Trophoblast cell (in vitro differentiated cells and primary cell): ENCODE measurements around the gene TCF23.

ENCODE experiments used
- DNase-seq, 2 donors: peaks; one replicate each; pipeline ENCODE4 v3.0.0-alpha.2; 2016
- H2AFZ ChIP-seq: 2 replicates; pipeline ENCODE4 v1.6.1; 2013; ENCODE audit warnings: low read length, moderate library complexity, mild to moderate bottlenecking; ENCODE audit not compliant: insufficient read depth, poor library complexity
- H2AK5ac ChIP-seq: 2 replicates; pipeline ENCODE4 v1.6.1; 2013; ENCODE audit warnings: mild to moderate bottlenecking, low read length
- H2BK120ac ChIP-seq: 2 replicates; pipeline ENCODE4 v1.6.1; 2013; ENCODE audit warnings: low read length, mild to moderate bottlenecking, moderate library complexity; ENCODE audit not compliant: insufficient read depth, poor library complexity
- H2BK12ac ChIP-seq: 2 replicates; pipeline ENCODE4 v1.6.1; 2013; ENCODE audit warnings: mild to moderate bottlenecking, low read length, moderate library complexity
- H2BK5ac ChIP-seq: 2 replicates; pipeline ENCODE4 v1.6.1; 2013; ENCODE audit warnings: low read length, low read depth, moderate library complexity, mild to moderate bottlenecking; ENCODE audit not compliant: poor library complexity
- H3K14ac ChIP-seq: 2 replicates; pipeline ENCODE4 v1.6.1; 2013; ENCODE audit warnings: mild to moderate bottlenecking, low read length
- H3K18ac ChIP-seq: 2 replicates; pipeline ENCODE4 v1.6.1; 2013; ENCODE audit warnings: mild to moderate bottlenecking, low read length
- H3K23ac ChIP-seq: 2 replicates; pipeline ENCODE4 v1.6.1; 2013; ENCODE audit warnings: low read length
- H3K27ac ChIP-seq: 2 replicates; pipeline ENCODE4 v1.5.1; 2013; ENCODE audit warnings: low read depth, mild to moderate bottlenecking, inconsistent platforms, low read length, moderate library complexity
- H3K27me3 ChIP-seq: 2 replicates; pipeline ENCODE4 v1.6.1; 2013; ENCODE audit warnings: inconsistent platforms, mild to moderate bottlenecking, low read length, moderate library complexity; ENCODE audit not compliant: insufficient read depth
- H3K36me3 ChIP-seq, 2 experiments: 1 replicate in 1 of 2; 2 replicates in 1 of 2; pipeline ENCODE4 v1.6.1; 2013; ENCODE audit warnings: low read length in 2 of 2, mild to moderate bottlenecking in 2 of 2, moderate library complexity in 1 of 2; ENCODE audit not compliant: insufficient read depth in 2 of 2, control insufficient read depth in 1 of 2
- H3K4ac ChIP-seq: 2 replicates; pipeline ENCODE4 v1.6.1; 2013; ENCODE audit warnings: low read depth, mild to moderate bottlenecking, low read length, moderate library complexity
- H3K4me1 ChIP-seq, 2 experiments: 1 replicate in 1 of 2; 2 replicates in 1 of 2; pipeline ENCODE4 v1.6.1; 2013; ENCODE audit warnings: low read length in 2 of 2, mild to moderate bottlenecking in 2 of 2, moderate library complexity in 1 of 2; ENCODE audit not compliant: insufficient read depth in 2 of 2, control insufficient read depth in 1 of 2
- H3K4me2 ChIP-seq: 2 replicates; pipeline ENCODE4 v1.6.1; 2013; ENCODE audit warnings: inconsistent platforms, mild to moderate bottlenecking, low read length, moderate library complexity
- H3K4me3 ChIP-seq: 2 replicates; pipeline ENCODE4 v1.5.1; 2013; ENCODE audit warnings: mild to moderate bottlenecking, low read depth, low read length, inconsistent platforms
- H3K79me1 ChIP-seq: one replicate; pipeline ENCODE4 v1.6.1; 2013; ENCODE audit warnings: low read length
- H3K79me2 ChIP-seq: 2 replicates; pipeline ENCODE4 v1.6.1; 2013; ENCODE audit warnings: low read length, mild to moderate bottlenecking; ENCODE audit not compliant: control insufficient read depth, insufficient read depth, poor library complexity
- H3K9ac ChIP-seq: 2 replicates; pipeline ENCODE4 v1.6.1; 2013; ENCODE audit warnings: mild to moderate bottlenecking, low read length
- H3K9me3 ChIP-seq: 2 replicates; pipeline ENCODE4 v1.6.1; 2013; ENCODE audit warnings: low read depth, mild to moderate bottlenecking, control low read depth, inconsistent platforms, low read length; ENCODE audit not compliant: insufficient read depth
- H4K12ac ChIP-seq: 2 replicates; pipeline ENCODE4 v1.6.1; 2013; ENCODE audit warnings: low read depth, mild to moderate bottlenecking, low read length, moderate library complexity
- H4K8ac ChIP-seq: 2 replicates; pipeline ENCODE4 v1.6.1; 2013; ENCODE audit warnings: low read depth, mild to moderate bottlenecking, low read length, moderate library complexity
- H4K91ac ChIP-seq: one replicate; pipeline ENCODE4 v1.6.1; 2013; ENCODE audit warnings: low read depth, mild to moderate bottlenecking, low read length, moderate library complexity
- WGBS: extraction: QIAGEN DNeasy Blood & Tissue Kit; methylation state at CpG from one replicate; pipeline ENCODE4 v1.1.7; 2013; ENCODE audit warnings: missing lambda C conversion rate; ENCODE audit not compliant: insufficient read length, insufficient coverage; ENCODE audit errors: extremely low coverage; 5-methylcytosine and 5-hydroxymethylcytosine counted together

TCF23 gene

GRCh38 chr2:27147935-27148334 is 869 bp upstream of the TCF23 start:
- Histone ChIP-seq H3K27ac (no peak overlapping the region), H3K4me1 (peaks cover 0 to 4% of the 10 kb centered on the region in 2 experiments), H2AK5ac (no peak overlapping the region), H3K23ac (no peak overlapping the region), H4K8ac (no peak overlapping the region), H3K4ac (no peak overlapping the region), H3K9ac (no peak overlapping the region), H3K79me2 (no peaks in the 10 kb centered on the region), H2BK12ac (no peak overlapping the region), H3K36me3 (no peaks in the 10 kb centered on the region), H3K14ac (no peak overlapping the region), H2BK5ac (no peak overlapping the region), H2AFZ (no peak overlapping the region), H3K4me3 (no peak overlapping the region), H4K91ac (no peak overlapping the region), H2BK120ac (no peak overlapping the region), H3K9me3 (no peaks in the 10 kb centered on the region), H3K79me1 (no peaks in the 10 kb centered on the region), H4K12ac (no peak overlapping the region), H3K27me3 (no peaks in the 10 kb centered on the region), H3K18ac (no peak overlapping the region), H3K4me2 (no peak overlapping the region)
- no peak for DNase-seq
- no CpG with 5 or more reads among the region's 8 CpGs for WGBS

- no peak overlapping the region for H3K9ac ChIP-seq
- no peak overlapping the region for H3K23ac ChIP-seq
- H4K8ac ChIP-seq: no peak overlapping the region
- H2BK12ac ChIP-seq: no peak overlapping the region
- H3K36me3 ChIP-seq: no peaks in the 10 kb centered on the region
- no peaks in the 10 kb centered on the region for H3K79me2 ChIP-seq
- H4K12ac ChIP-seq: no peak overlapping the region
- H3K9me3 ChIP-seq: no peaks in the 10 kb centered on the region
- no peak overlapping the region for H2BK120ac ChIP-seq
- no peak overlapping the region for H3K4me3 ChIP-seq
- H3K4ac ChIP-seq: no peak overlapping the region
- H3K79me1 ChIP-seq: no peaks in the 10 kb centered on the region
- no peak overlapping the region for H4K91ac ChIP-seq
- no peaks in the 10 kb centered on the region for H3K27me3 ChIP-seq
- DNase-seq: no peak
- H2AFZ ChIP-seq: no peak overlapping the region
- no peak overlapping the region for H2BK5ac ChIP-seq
- no peak overlapping the region for H2AK5ac ChIP-seq
- H3K4me2 ChIP-seq: no peak overlapping the region
- H3K18ac ChIP-seq: no peak overlapping the region
- no peak overlapping the region for H3K14ac ChIP-seq
- WGBS: no CpG with 5 or more reads among the region's 29 CpGs
- H3K4me1 ChIP-seq: peaks cover 0 to 4% of the 10 kb centered on the region in 2 experiments
- no peak overlapping the region for H3K27ac ChIP-seq
Observed at GRCh38 chr2:27149570-27150405, 984 bp downstream of the TCF23 start.

GRCh38 chr2:27150639-27151230 is 1.9 kb downstream of the TCF23 start:
- no peaks in the 10 kb centered on the region for H3K79me2 ChIP-seq
- no peak overlapping the region for H2BK5ac ChIP-seq
- no peaks in the 10 kb centered on the region for H3K27me3 ChIP-seq
- no peak overlapping the region for H2AFZ ChIP-seq
- no peaks in the 10 kb centered on the region for H3K79me1 ChIP-seq
- no peak overlapping the region for H3K4me2 ChIP-seq
- H3K9me3 ChIP-seq: no peaks in the 10 kb centered on the region
- H3K4me1 ChIP-seq: peaks cover 0 to 4% of the 10 kb centered on the region in 2 experiments
- no peak overlapping the region for H3K4ac ChIP-seq
- H4K91ac ChIP-seq: no peak overlapping the region
- no CpG with 5 or more reads among the region's 8 CpGs for WGBS
- no peak overlapping the region for H3K9ac ChIP-seq
- H2BK12ac ChIP-seq: no peak overlapping the region
- H3K23ac ChIP-seq: no peak overlapping the region
- H3K36me3 ChIP-seq: no peaks in the 10 kb centered on the region
- H3K4me3 ChIP-seq: no peak overlapping the region
- no peak overlapping the region for H2AK5ac ChIP-seq
- H4K8ac ChIP-seq: no peak overlapping the region
- no peak overlapping the region for H2BK120ac ChIP-seq
- H3K27ac ChIP-seq: no peak overlapping the region
- no peak overlapping the region for H4K12ac ChIP-seq
- no peak overlapping the region for H3K14ac ChIP-seq
- DNase-seq: no peak
- H3K18ac ChIP-seq: no peak overlapping the region

- no peak overlapping the region for H3K27ac ChIP-seq
- no peak overlapping the region for H4K12ac ChIP-seq
- peaks cover 0 to 4% of the 10 kb centered on the region in 2 experiments for H3K4me1 ChIP-seq
- H3K4ac ChIP-seq: no peak overlapping the region
- H3K4me2 ChIP-seq: no peak overlapping the region
- H3K36me3 ChIP-seq: no peaks in the 10 kb centered on the region
- H2AK5ac ChIP-seq: no peak overlapping the region
- H3K27me3 ChIP-seq: no peaks in the 10 kb centered on the region
- no peak overlapping the region for H3K4me3 ChIP-seq
- no peak overlapping the region for H3K23ac ChIP-seq
- H3K79me2 ChIP-seq: no peaks in the 10 kb centered on the region
- no peak overlapping the region for H2BK5ac ChIP-seq
- no peak overlapping the region for H2BK120ac ChIP-seq
- no peak overlapping the region for H2AFZ ChIP-seq
- no peak overlapping the region for H4K8ac ChIP-seq
- no peak overlapping the region for H3K18ac ChIP-seq
- no peaks in the 10 kb centered on the region for H3K9me3 ChIP-seq
- WGBS: no CpG with 5 or more reads among the region's 8 CpGs
- no peak overlapping the region for H2BK12ac ChIP-seq
- H4K91ac ChIP-seq: no peak overlapping the region
- DNase-seq: no peak
- H3K9ac ChIP-seq: no peak overlapping the region
- H3K14ac ChIP-seq: no peak overlapping the region
- H3K79me1 ChIP-seq: no peaks in the 10 kb centered on the region
Observed at GRCh38 chr2:27152102-27152795, 3.4 kb downstream of the TCF23 start.
